Esophagus squamous epithelium (tissue), 5 donors: ENCODE data around the gene GMCL2. TPM values are rescaled to one million over a fixed set of nuclear protein-coding genes. Genes with fewer than 3 reads are reported as not detected.

Experiments used
- DNase-seq: peaks from one replicate; lab custom pipeline; 2025; lab: John Stamatoyannopoulos, UW
- H3K27ac ChIP-seq, 4 donors: fragments of 200-600 bp; sonication (generic); one replicate each; pipeline ENCODE4 v1.5.1; 2016 to 2019; ENCODE audit warnings: mild to moderate bottlenecking in 1 of 4
- H3K27me3 ChIP-seq, 4 donors: fragments of 200-600 bp; sonication (generic); 1 replicate in 3 of 4; 2 replicates in 1 of 4; pipeline versions ENCODE4 v1.5.1 to v1.6.0; 2017 to 2021; ENCODE audit warnings: antibody characterized with exemption in 1 of 4
- H3K36me3 ChIP-seq, 3 donors: fragments of 200-600 bp; sonication (generic); one replicate each; pipeline ENCODE4 v1.5.1; 2016 to 2019
- H3K4me1 ChIP-seq, 3 donors: fragments of 200-600 bp; sonication (generic); one replicate each; pipeline ENCODE4 v1.5.1; 2017 to 2019
- H3K4me3 ChIP-seq, 4 donors: fragments of 200-600 bp; sonication (generic); 1 replicate in 3 of 4; 2 replicates in 1 of 4; pipeline ENCODE4 v1.5.1; 2016 to 2019; ENCODE audit warnings: mild to moderate bottlenecking in 2 of 4, moderate library complexity in 1 of 4
- H3K9me3 ChIP-seq, 3 donors: fragments of 200-600 bp; sonication (generic); one replicate each; pipeline ENCODE4 v1.5.1; 2016 to 2019
- CTCF ChIP-seq, 6 experiments: fragments of 450-650 bp in 4 of 6; fragments of 200-600 bp in 2 of 6; sonication (generic) in 2 of 6; IDR thresholded peaks; one replicate each; pipeline ENCODE4 v1.5.1; 2016 to 2019; ENCODE audit warnings: antibody characterized with exemption in 6 of 6, mild to moderate bottlenecking in 4 of 6, moderate library complexity in 4 of 6
- POLR2A ChIP-seq, 4 donors: fragments of 450-650 bp; IDR thresholded peaks; one replicate each; pipeline ENCODE4 v1.6.1; 2017; ENCODE audit warnings: antibody characterized with exemption in 4 of 4, mild to moderate bottlenecking in 4 of 4, moderate library complexity in 3 of 4
- WGBS, 2 donors: methylation state at CpG; one replicate each; pipeline ENCODE4 v1.1.5; 2018; 5-methylcytosine and 5-hydroxymethylcytosine counted together
- intact Hi-C: fragments of 100-400 bp; cut with DNase I; formaldehyde crosslinking; loops from one replicate; pipeline ENCODE4 v1.15.0; 2022
- total RNA-seq, 4 donors: library from RNA; depleted of rRNA; stranded (reverse); fragments of >200 nt; gene quantifications; one replicate each; pipeline ENCODE4 v1.1.0, GENCODE V29; 2016
- donor health status: DM: yes; HTN: yes; CAD: no.

The GMCL2 gene
- total RNA-seq, 4 donors from 2014 or later = not detected

- H3K36me3 ChIP-seq = peaks cover 12 to 93% (median 13%) of the 10 kb centered on the region in 3 donors
- H3K4me1 ChIP-seq = peaks cover 13 to 42% (median 27%) of the 10 kb centered on the region in 3 donors
- H3K27ac ChIP-seq = no peak overlapping the region
- intact Hi-C loops = no loop called here
- no peak for TF ChIP-seq POLR2A (IDR thresholded peaks at IDR 0.05)
- no peak overlapping the region for H3K4me3 ChIP-seq
- no peak for DNase-seq
- no peaks in the 10 kb centered on the region for H3K27me3 ChIP-seq
- 69 to 85% methylated on average over 2 to 4 of the region's 4 CpGs for WGBS, 2 donors
- no peaks in the 10 kb centered on the region for H3K9me3 ChIP-seq
These were observed 40.0 kb upstream of the GMCL2 start for GRCh38 chr5:178227138-178227659.

- H3K27me3 ChIP-seq = no peaks in the 10 kb centered on the region
- no peak for DNase-seq
- intact Hi-C loops = no loop called here
- H3K27ac ChIP-seq = no peak overlapping the region
- 90 to 100% methylated on average over 2 to 3 of the region's 6 CpGs for WGBS, 2 donors
- no peaks in the 10 kb centered on the region for H3K9me3 ChIP-seq
- TF ChIP-seq CTCF (IDR thresholded peaks at IDR 0.05) (no peak), POLR2A (IDR thresholded peaks at IDR 0.05) (no peak)
- H3K4me1 ChIP-seq = peaks cover 0 to 24% (median 13%) of the 10 kb centered on the region in 3 donors
- H3K4me3 ChIP-seq = no peak overlapping the region
- peaks cover 5 to 100% (median 13%) of the 10 kb centered on the region in 3 donors for H3K36me3 ChIP-seq
These were observed 38.0 kb upstream of the GMCL2 start for GRCh38 chr5:178225174-178225573.

DNA sequence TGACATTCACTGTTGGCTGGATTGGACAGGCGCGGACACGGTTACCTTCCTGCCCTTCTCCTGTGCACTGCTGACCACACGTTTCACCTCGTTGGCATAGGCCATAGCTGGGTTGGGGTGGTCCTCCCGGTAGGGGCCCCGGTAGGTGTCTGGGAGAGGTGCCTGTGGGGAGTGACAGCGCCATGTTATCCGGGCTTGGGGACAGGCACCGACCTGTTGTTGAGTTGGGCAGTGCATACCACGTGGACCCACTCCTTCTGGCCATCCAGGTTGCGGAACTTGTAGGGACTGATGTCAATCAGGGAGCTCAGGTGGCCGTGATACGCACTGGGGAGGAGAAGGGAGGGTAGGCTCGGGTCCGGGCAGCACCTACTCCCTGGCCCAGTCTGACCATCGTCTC is 37.2 kb upstream of the GMCL2 start:
- no peak overlapping the region for H3K4me3 ChIP-seq
- no peak for TF ChIP-seq CTCF (IDR thresholded peaks at IDR 0.05)
- TF ChIP-seq POLR2A (IDR thresholded peaks at IDR 0.05) = no peak
- no peaks in the 10 kb centered on the region for H3K27me3 ChIP-seq
- no peak for DNase-seq
- no peaks in the 10 kb centered on the region for H3K9me3 ChIP-seq
- peaks cover 0 to 16% (median 6%) of the 10 kb centered on the region in 3 donors for H3K4me1 ChIP-seq
- H3K36me3 ChIP-seq = peaks cover 5 to 100% (median 13%) of the 10 kb centered on the region in 3 donors
- H3K27ac ChIP-seq = no peak overlapping the region
- 90 to 94% methylated on average over 4 to 15 of the region's 17 CpGs for WGBS, 2 donors
- intact Hi-C loops = no loop called here

GRCh38 chr5:178223828-178224335 is 36.7 kb upstream of the GMCL2 start:
- Histone ChIP-seq H3K4me3 (no peak overlapping the region), H3K27ac (no peak overlapping the region), H3K27me3 (no peaks in the 10 kb centered on the region), H3K4me1 (peaks cover 0 to 11% (median 6%) of the 10 kb centered on the region in 3 donors), H3K36me3 (peaks cover 5 to 100% (median 13%) of the 10 kb centered on the region in 3 donors), H3K9me3 (no peaks in the 10 kb centered on the region)
- TF ChIP-seq POLR2A (IDR thresholded peaks at IDR 0.05) (no peak), CTCF (IDR thresholded peaks at IDR 0.05) (no peak)
- intact Hi-C loops = no loop called here
- no peak for DNase-seq
- 63 to 82% methylated on average over 1 to 6 of the region's 13 CpGs for WGBS, 2 donors

- Histone ChIP-seq H3K9me3 (no peaks in the 10 kb centered on the region), H3K4me1 (peaks cover 0 to 5% (median 2%) of the 10 kb centered on the region in 3 donors), H3K36me3 (peaks cover 6 to 99% (median 7%) of the 10 kb centered on the region in 3 donors), H3K27me3 (no peaks in the 10 kb centered on the region), H3K27ac (no peak overlapping the region), H3K4me3 (no peak overlapping the region)
- no peak for DNase-seq
- TF ChIP-seq CTCF (IDR thresholded peaks at IDR 0.05) (no peak), POLR2A (IDR thresholded peaks at IDR 0.05) (no peak)
- WGBS, 2 donors = 77 to 99% methylated on average over 5 of the region's 5 CpGs
- intact Hi-C loops = no loop called here
These were observed 36.1 kb upstream of the GMCL2 start for GRCh38 chr5:178223196-178223773.
